ENCODE results near the gene PYGO2. TPM values are rescaled to one million over a fixed set of nuclear protein-coding genes. Genes with fewer than 3 reads are reported as not detected.

Gene PYGO2
- total and polyA plus RNA-seq, 7 experiments from 2014 or later = 33.0 to 69.5 (median 46.2) TPM

- Mint-ChIP-seq H3K27me3 (no peaks in the 10 kb centered on the region), H3K36me3 (peaks cover 0 to 14% (median 3%) of the 10 kb centered on the region in 5 donors), H3K4me1 (peaks cover 26 to 68% (median 57%) of the 10 kb centered on the region in 7 donors), H3K27ac (peak overlapping the region; percentile 83 to 100 (median 95)), H3K9me3 (peaks cover 0 to 4% (median 0%) of the 10 kb centered on the region in 11 donors), H3K4me3 (peak overlapping the region; percentile 91 to 98 (median 94))
- Histone ChIP-seq H3K27me3 (ENCODE audit: control insufficient read depth in 2 of 2, insufficient read depth in 2 of 2, low read length in 2 of 2) (no peaks in the 10 kb centered on the region), H3K9me3 (ENCODE audit: control insufficient read depth in 2 of 3, low read length in 3 of 3) (no peaks in the 10 kb centered on the region), H3K36me3 (ENCODE audit: control insufficient read depth in 2 of 3, insufficient read depth in 3 of 3, low read length in 3 of 3) (peaks cover 2 to 53% (median 6%) of the 10 kb centered on the region in 3 experiments), H3K4me3 (ENCODE audit: low read length) (peak overlapping the region; percentile 54), H3K27ac (ENCODE audit: low read depth, low read length) (peak overlapping the region; percentile 96), H3K4me1 (ENCODE audit: control insufficient read depth in 2 of 2, insufficient read depth in 2 of 2, low read length in 2 of 2) (peaks cover 22 to 31% of the 10 kb centered on the region in 2 donors)
- ChIA-PET POLR2A (interaction anchor here (0.6 to 13.7 kb wide), 15 partner anchors 9 to 553 kb away, joined by 3 to 160 read pairs (median 6); partner anchors contain the start of genes CKS1B, FLAD1, LENEP and PMVK), CTCF (interaction anchor here (1.1 to 7.6 kb wide), 8 partner anchors 9 to 102 kb away, joined by 3 to 72 read pairs (median 5); partner anchors contain the start of genes EFNA4, FLAD1 and PMVK)
- no peak for DNase-seq
- intact Hi-C loops (cut with micrococcal nuclease) = loop anchor here (1.0 to 5.0 kb wide), 6 partner anchors 14 to 738 kb away; partner anchors contain the start of genes CKS1B (in 2 of the 2), FLAD1 (in 1 of the 2), UBAP2L (in 1 of the 2) and ZBTB7B (in 1 of the 2)
- ATAC-seq = no peak
These were observed 991 bp downstream of the PYGO2 start for GRCh38 chr1:154960446-154961136.

- Histone ChIP-seq H3K9me3 (ENCODE audit: control insufficient read depth in 2 of 3, low read length in 3 of 3) (no peaks in the 10 kb centered on the region), H3K4me3 (ENCODE audit: low read length) (no peak overlapping the region), H3K36me3 (ENCODE audit: control insufficient read depth in 2 of 3, insufficient read depth in 3 of 3, low read length in 3 of 3) (peaks cover 0 to 41% (median 6%) of the 10 kb centered on the region in 3 experiments), H3K27me3 (ENCODE audit: control insufficient read depth in 2 of 2, insufficient read depth in 2 of 2, low read length in 2 of 2) (no peaks in the 10 kb centered on the region), H3K4me1 (ENCODE audit: control insufficient read depth in 2 of 2, insufficient read depth in 2 of 2, low read length in 2 of 2) (peaks cover 29 to 35% of the 10 kb centered on the region in 2 donors), H3K27ac (ENCODE audit: low read depth, low read length) (peak overlapping the region; percentile 15)
- Mint-ChIP-seq H3K9me3 (peaks cover 0 to 4% (median 0%) of the 10 kb centered on the region in 11 donors), H3K4me1 (peaks cover 33 to 74% (median 64%) of the 10 kb centered on the region in 7 donors), H3K4me3 (peak overlapping the region in 6 of 10 donors; percentile 35 to 93 (median 83)), H3K36me3 (peaks cover 0 to 16% (median 3%) of the 10 kb centered on the region in 5 donors), H3K27ac (peak overlapping the region in 7 of 9 donors; percentile 43 to 89 (median 77)), H3K27me3 (no peaks in the 10 kb centered on the region)
- DNase-seq (no peak), ATAC-seq (no peak)
- intact Hi-C loops (cut with micrococcal nuclease) = loop anchor here (5.0 to 10.0 kb wide), 5 partner anchors 103 to 995 kb away; partner anchors contain the start of genes ADAR (in 1 of the 2), CREB3L4 (in 1 of the 2), EFNA4 (in 1 of the 2) and IL6R (in 1 of the 2)
- POLR2A ChIA-PET = interaction anchor here (1.3 to 13.7 kb wide), 3 partner anchors 15 to 23 kb away, joined by 6 to 160 read pairs (median 11); partner anchors contain the start of genes CKS1B, FLAD1 and SHC1
- CTCF ChIA-PET = interaction anchor here (0.7 kb wide), 1 partner anchor 399 kb away, joined by 5 read pairs; no protein-coding TSS in a partner anchor
These were observed 2.2 kb downstream of the PYGO2 start for GRCh38 chr1:154959426-154959780.

- Mint-ChIP-seq H3K27ac (peak overlapping the region in 7 of 9 donors; percentile 20 to 100 (median 83)), H3K4me1 (peaks cover 36 to 77% (median 68%) of the 10 kb centered on the region in 7 donors), H3K27me3 (no peaks in the 10 kb centered on the region), H3K4me3 (peak overlapping the region in 4 of 10 donors; percentile 33 to 91 (median 48)), H3K9me3 (peaks cover 0 to 4% (median 0%) of the 10 kb centered on the region in 11 donors), H3K36me3 (peaks cover 0 to 17% (median 3%) of the 10 kb centered on the region in 5 donors)
- POLR2A ChIA-PET = interaction anchor here (1.3 to 13.7 kb wide), 4 partner anchors 15 to 55 kb away, joined by 6 to 160 read pairs (median 74); partner anchors contain the start of genes CKS1B, FLAD1 and SHC1
- Histone ChIP-seq H3K27ac (ENCODE audit: low read depth, low read length) (peak overlapping the region; percentile 14), H3K9me3 (ENCODE audit: control insufficient read depth in 2 of 3, low read length in 3 of 3) (no peaks in the 10 kb centered on the region), H3K36me3 (ENCODE audit: control insufficient read depth in 2 of 3, insufficient read depth in 3 of 3, low read length in 3 of 3) (peaks cover 0 to 36% (median 4%) of the 10 kb centered on the region in 3 experiments), H3K4me3 (ENCODE audit: low read length) (no peak overlapping the region), H3K4me1 (ENCODE audit: control insufficient read depth in 2 of 2, insufficient read depth in 2 of 2, low read length in 2 of 2) (peaks cover 35 to 40% of the 10 kb centered on the region in 2 donors), H3K27me3 (ENCODE audit: control insufficient read depth in 2 of 2, insufficient read depth in 2 of 2, low read length in 2 of 2) (no peaks in the 10 kb centered on the region)
- intact Hi-C loops (cut with micrococcal nuclease) = loop anchor here (5.0 to 10.0 kb wide), 5 partner anchors 103 to 994 kb away; partner anchors contain the start of genes ADAR (in 1 of the 2), CREB3L4 (in 1 of the 2), EFNA4 (in 1 of the 2) and IL6R (in 1 of the 2)
- CTCF ChIA-PET = no interaction called here
- DNase-seq (no peak), ATAC-seq (no peak)
These were observed 2.7 kb downstream of the PYGO2 start for GRCh38 chr1:154958681-154959425.

GRCh38 chr1:154958036-154958435 lies 3.5 kb downstream of the PYGO2 start:
- ChIA-PET CTCF (no interaction called here), POLR2A (interaction anchor here (0.6 to 13.7 kb wide), 5 partner anchors 16 to 56 kb away, joined by 3 to 160 read pairs (median 6); partner anchors contain the start of genes CKS1B, PMVK and SHC1)
- Mint-ChIP-seq H3K27ac (peak overlapping the region in 8 of 9 donors; percentile 50 to 100 (median 90)), H3K4me1 (peaks cover 41 to 79% (median 68%) of the 10 kb centered on the region in 7 donors), H3K4me3 (peak overlapping the region in 2 of 10 donors; percentile 35 to 56), H3K36me3 (peaks cover 0 to 17% (median 0%) of the 10 kb centered on the region in 5 donors), H3K27me3 (no peaks in the 10 kb centered on the region), H3K9me3 (peaks cover 0 to 4% (median 0%) of the 10 kb centered on the region in 11 donors)
- H3K9me3 ChIP-seq (ENCODE audit: control insufficient read depth in 2 of 3, low read length in 3 of 3) = no peaks in the 10 kb centered on the region
- no peak for ATAC-seq
- peaks cover 42 to 43% of the 10 kb centered on the region in 2 donors for H3K4me1 ChIP-seq (ENCODE audit: control insufficient read depth in 2 of 2, insufficient read depth in 2 of 2, low read length in 2 of 2)
- peaks cover 0 to 31% (median 0%) of the 10 kb centered on the region in 3 experiments for H3K36me3 ChIP-seq (ENCODE audit: control insufficient read depth in 2 of 3, insufficient read depth in 3 of 3, low read length in 3 of 3)
- no peak for DNase-seq
- H3K27ac ChIP-seq (ENCODE audit: low read depth, low read length) = peak overlapping the region; percentile 96
- intact Hi-C loops (cut with micrococcal nuclease) = loop anchor here (5.0 to 10.0 kb wide), 5 partner anchors 104 to 993 kb away; partner anchors contain the start of genes ADAR (in 1 of the 2), CREB3L4 (in 1 of the 2), EFNA4 (in 1 of the 2) and IL6R (in 1 of the 2)
- no peaks in the 10 kb centered on the region for H3K27me3 ChIP-seq (ENCODE audit: control insufficient read depth in 2 of 2, insufficient read depth in 2 of 2, low read length in 2 of 2)
- no peak overlapping the region for H3K4me3 ChIP-seq (ENCODE audit: low read length)

GRCh38 chr1:154957091-154957657 lies 4.4 kb downstream of the PYGO2 start:
- H3K4me1 ChIP-seq (ENCODE audit: control insufficient read depth in 2 of 2, insufficient read depth in 2 of 2, low read length in 2 of 2) = peaks cover 43 to 44% of the 10 kb centered on the region in 2 donors
- H3K36me3 ChIP-seq (ENCODE audit: control insufficient read depth in 2 of 3, insufficient read depth in 3 of 3, low read length in 3 of 3) = peaks cover 0 to 31% (median 0%) of the 10 kb centered on the region in 3 experiments
- ChIA-PET CTCF (interaction anchor here (1.0 to 9.3 kb wide), 3 partner anchors 44 to 59 kb away, joined by 3 to 101 read pairs (median 9); no protein-coding TSS in a partner anchor), POLR2A (interaction anchor here (0.7 to 13.7 kb wide), 8 partner anchors 7 to 399 kb away, joined by 3 to 160 read pairs (median 16); partner anchors contain the start of genes CKS1B, PMVK and SHC1)
- H3K27ac Mint-ChIP-seq = peak overlapping the region; percentile 82 to 100 (median 99)
- no peaks in the 10 kb centered on the region for H3K9me3 ChIP-seq (ENCODE audit: control insufficient read depth in 2 of 3, low read length in 3 of 3)
- H3K27me3 ChIP-seq (ENCODE audit: control insufficient read depth in 2 of 2, insufficient read depth in 2 of 2, low read length in 2 of 2) = no peaks in the 10 kb centered on the region
- no peak overlapping the region for H3K4me3 ChIP-seq (ENCODE audit: low read length)
- H3K9me3 Mint-ChIP-seq = peaks cover 0 to 4% (median 0%) of the 10 kb centered on the region in 11 donors
- peaks cover 0 to 17% (median 0%) of the 10 kb centered on the region in 5 donors for H3K36me3 Mint-ChIP-seq
- DNase-seq = no peak
- peaks cover 50 to 79% (median 70%) of the 10 kb centered on the region in 7 donors for H3K4me1 Mint-ChIP-seq
- intact Hi-C loops (cut with micrococcal nuclease) = loop anchor here (5.0 to 10.0 kb wide), 5 partner anchors 105 to 992 kb away; partner anchors contain the start of genes ADAR (in 1 of the 2), CREB3L4 (in 1 of the 2), EFNA4 (in 1 of the 2) and IL6R (in 1 of the 2)
- peak overlapping the region in 4 of 10 donors; percentile 16 to 99 (median 76) for H3K4me3 Mint-ChIP-seq
- ATAC-seq = no peak
- no peaks in the 10 kb centered on the region for H3K27me3 Mint-ChIP-seq
- H3K27ac ChIP-seq (ENCODE audit: low read depth, low read length) = peak overlapping the region; percentile 96

Measured in naive thymus-derived CD4-positive, alpha-beta T cell (primary cell).